ENCODE data around the gene NINJ1.
"Not testable (repeated sequence)": the region's sequence is repeated elsewhere in the genome, so short reads cannot be mapped to it uniquely, and the experiment has no call there.

Gene NINJ1

GRCh38 chr9:93159601-93160471 is 25.8 kb upstream of the NINJ1 start:
- peak; percentile 35 for DNase-seq (ENCODE audit: low read depth, low spot score)

GRCh38 chr9:93156475-93157008 is 22.5 kb upstream of the NINJ1 start:
- no peak for DNase-seq (ENCODE audit: low read depth, low spot score)

GRCh38 chr9:93155716-93156474 is 21.8 kb upstream of the NINJ1 start:
- no peak for DNase-seq (ENCODE audit: low read depth, low spot score)

GRCh38 chr9:93154293-93154903 is 20.3 kb upstream of the NINJ1 start:
- no peak for DNase-seq (ENCODE audit: low read depth, low spot score)

- DNase-seq (ENCODE audit: low read depth, low spot score): no peak
Measured at GRCh38 chr9:93151097-93151784, 17.2 kb upstream of the NINJ1 start.

- DNase-seq (ENCODE audit: low read depth, low spot score): no peak
Measured at GRCh38 chr9:93149361-93149760, 15.3 kb upstream of the NINJ1 start.

GRCh38 chr9:93148721-93149120 is 14.7 kb upstream of the NINJ1 start:
- DNase-seq (ENCODE audit: low read depth, low spot score): no peak

- DNase-seq (ENCODE audit: low read depth, low spot score): no peak
Measured at GRCh38 chr9:93147632-93148031, 13.6 kb upstream of the NINJ1 start.

GRCh38 chr9:93146696-93147095 is 12.6 kb upstream of the NINJ1 start:
- DNase-seq (ENCODE audit: low read depth, low spot score): not testable (repeated sequence)

GRCh38 chr9:93143830-93144530 is 9.9 kb upstream of the NINJ1 start:
- DNase-seq (ENCODE audit: low read depth, low spot score): no peak

- no peak for DNase-seq (ENCODE audit: low read depth, low spot score)
Measured at GRCh38 chr9:93141771-93142483, 7.9 kb upstream of the NINJ1 start.

GRCh38 chr9:93139365-93140182 is 5.5 kb upstream of the NINJ1 start:
- no peak for DNase-seq (ENCODE audit: low read depth, low spot score)

GRCh38 chr9:93138171-93138764 is 4.2 kb upstream of the NINJ1 start:
- DNase-seq (ENCODE audit: low read depth, low spot score): no peak

GRCh38 chr9:93137362-93137761 is 3.3 kb upstream of the NINJ1 start:
- no peak for DNase-seq (ENCODE audit: low read depth, low spot score)

- DNase-seq (ENCODE audit: low read depth, low spot score): no peak
Measured at GRCh38 chr9:93136011-93136440, 2.0 kb upstream of the NINJ1 start.

GRCh38 chr9:93134740-93135444 is 841 bp upstream of the NINJ1 start:
- no peak for DNase-seq (ENCODE audit: low read depth, low spot score)

- DNase-seq (ENCODE audit: low read depth, low spot score): no peak
Measured at GRCh38 chr9:93133681-93134014, 403 bp downstream of the NINJ1 start.

GRCh38 chr9:93132946-93133680 is 938 bp downstream of the NINJ1 start:
- no peak for DNase-seq (ENCODE audit: low read depth, low spot score)

Data from activated CD4-positive, CD25-positive, alpha-beta regulatory T cell treated with anti-CD3 and anti-CD28 coated beads, Interleukin-2, amount 50 U/mL, for 16 hours (primary cell).